OCI-LY7 (cell line): ENCODE data around the gene ABCA7. TPM values are rescaled to one million over a fixed set of nuclear protein-coding genes. Genes with fewer than 3 reads are reported as not detected.

Source experiments
- BruUV-seq: library from RNA; stranded (reverse); fragments of 400-500 nt; replicated peaks from 2 replicates; lab custom pipeline; 2021; lab: Mats Ljungman, UMichigan
- CTCF ChIA-PET: fragments of 300-600 bp; sonication (Branson Sonifier 250); formaldehyde crosslinking; loops from one replicate; lab custom pipeline; 2022; ENCODE audit warnings: antibody characterized with exemption; ENCODE audit not compliant: unreplicated experiment; lab: Charles Lee
- POLR2A ChIA-PET: fragments of 300-600 bp; sonication (Branson Sonifier 250); formaldehyde crosslinking; loops from one replicate; lab custom pipeline; 2022; ENCODE audit warnings: antibody characterized with exemption; lab: Charles Lee
- DNase-seq: peaks from one replicate; pipeline ENCODE4 v3.0.0-alpha.2; 2015; ENCODE audit warnings: low spot score
- H2AFZ ChIP-seq: fragments of 200-600 bp; sonication (generic), shearing (Covaris generic); 2 replicates; pipeline ENCODE4 v1.6.1; 2014; ENCODE audit warnings: mild to moderate bottlenecking, antibody characterized with exemption, low read length, moderate library complexity
- H3K27ac ChIP-seq: fragments of 200-600 bp; sonication (generic); 2 replicates; pipeline ENCODE4 v1.5.1; 2014; ENCODE audit warnings: mixed run types, low read depth, mild to moderate bottlenecking, moderate library complexity, low read length, inconsistent platforms; ENCODE audit not compliant: poor library complexity, severe bottlenecking
- H3K36me3 ChIP-seq: fragments of 200-600 bp; sonication (generic); 2 replicates; pipeline ENCODE4 v1.6.1; 2014; ENCODE audit warnings: mild to moderate bottlenecking, antibody characterized with exemption, low read length, moderate library complexity, mixed read lengths; ENCODE audit not compliant: insufficient read depth
- H3K4me1 ChIP-seq: fragments of 200-600 bp; sonication (generic); 2 replicates; pipeline ENCODE4 v1.5.1; 2014; ENCODE audit warnings: mild to moderate bottlenecking, low read length; ENCODE audit not compliant: insufficient read depth, poor library complexity, severe bottlenecking
- H3K4me2 ChIP-seq: fragments of 200-600 bp; sonication (generic); 2 replicates; pipeline ENCODE4 v1.6.1; 2014; ENCODE audit warnings: mild to moderate bottlenecking, low read length
- H3K4me3 ChIP-seq: fragments of 200-600 bp; sonication (generic); 2 replicates; pipeline ENCODE4 v1.5.1; 2014; ENCODE audit warnings: mild to moderate bottlenecking, low read depth, low read length; ENCODE audit not compliant: poor library complexity, severe bottlenecking
- H3K79me2 ChIP-seq: fragments of 200-600 bp; sonication (generic); 2 replicates; pipeline ENCODE4 v1.6.1; 2016; ENCODE audit warnings: low read depth, mild to moderate bottlenecking, low read length, moderate library complexity, mixed read lengths; ENCODE audit not compliant: insufficient read depth
- H3K9me2 ChIP-seq: fragments of 200-600 bp; sonication (generic); 2 replicates; pipeline ENCODE4 v1.6.1; 2016; ENCODE audit warnings: mild to moderate bottlenecking, low read length, mixed read lengths; ENCODE audit not compliant: insufficient read depth
- H3K9me3 ChIP-seq: fragments of 200-600 bp; sonication (generic); 2 replicates; pipeline ENCODE4 v1.6.1; 2014; ENCODE audit warnings: mild to moderate bottlenecking, mixed run types, low read length, mixed read lengths
- H4K20me1 ChIP-seq: fragments of 200-600 bp; sonication (generic); 2 replicates; pipeline ENCODE4 v1.6.1; 2014; ENCODE audit warnings: mild to moderate bottlenecking, antibody characterized with exemption, low read length, moderate library complexity, mixed read lengths; ENCODE audit not compliant: insufficient read depth
- CTCF ChIP-seq: fragments of 200-600 bp; sonication (generic); conservative IDR thresholded peaks from 2 replicates; pipeline ENCODE4 v1.5.1; 2014; ENCODE audit warnings: mild to moderate bottlenecking, antibody characterized with exemption, low read length, moderate library complexity, mixed read lengths
- EZH2phosphoT487 ChIP-seq: fragments of 200-600 bp; sonication (generic); IDR thresholded peaks from 2 replicates; pipeline ENCODE4 v1.6.1; 2018; ENCODE audit warnings: low read depth, borderline replicate concordance, mild to moderate bottlenecking, mixed run types, antibody characterized with exemption, low read length, moderate library complexity, mixed read lengths
- intact Hi-C: fragments of 100-400 bp; cut with micrococcal nuclease; formaldehyde crosslinking; loops from one replicate; pipeline ENCODE4 v1.10.0; 2022; ENCODE audit not compliant: unreplicated experiment
- total RNA-seq, 2 experiments: library from RNA; depleted of rRNA in 1 of 2; stranded (reverse); fragments of >200 nt in 1 of 2; shearing (Covaris generic) in 1 of 2; gene quantifications; 2 replicates each; pipeline ENCODE4 v1.2.3, GENCODE V29; 2014 to 2022

Gene ABCA7
- total RNA-seq, 2 experiments from 2014 or later: 43.3 to 66.6 TPM

DNA sequence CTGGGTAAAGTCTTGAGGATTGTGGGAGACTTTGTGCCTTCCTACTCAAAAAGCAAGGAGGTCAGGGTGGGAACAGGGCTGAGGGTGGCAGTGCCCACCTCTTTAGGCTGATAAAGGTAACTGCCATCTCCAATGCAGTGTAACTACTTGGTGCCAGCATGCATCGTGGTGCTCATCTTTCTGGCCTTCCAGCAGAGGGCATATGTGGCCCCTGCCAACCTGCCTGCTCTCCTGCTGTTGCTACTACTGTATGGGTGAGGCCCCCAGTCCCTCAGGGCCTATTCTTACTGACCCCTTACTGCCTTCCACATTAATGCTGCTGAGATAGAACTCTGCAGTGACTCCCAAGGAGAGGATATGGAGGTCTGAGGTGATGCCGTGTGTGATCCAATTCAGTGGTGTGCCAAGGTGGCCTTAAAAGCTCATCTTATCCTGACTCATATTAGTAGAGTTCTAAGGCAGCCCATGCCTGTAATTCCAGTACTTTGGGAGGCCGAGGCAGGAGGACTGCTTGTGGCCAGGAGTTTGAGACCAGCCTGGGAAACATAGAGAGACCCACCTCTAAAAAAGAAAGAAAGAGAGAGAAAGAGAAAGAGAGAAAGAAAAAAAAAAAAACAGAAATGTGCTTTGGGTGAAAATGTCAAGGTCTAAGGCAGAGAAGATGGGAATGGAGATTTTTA lies 17.4 kb downstream of the ABCA7 start:
- ChIA-PET CTCF (no interaction called here), POLR2A (interaction anchor here (0.7 to 1.2 kb wide), 2 partner anchors 33 to 187 kb away, joined by 3 read pairs; no protein-coding TSS in a partner anchor)
- Histone ChIP-seq H4K20me1 (no peaks in the 10 kb centered on the region), H3K4me1 (peaks cover 21% of the 10 kb centered on the region), H3K9me3 (no peaks in the 10 kb centered on the region), H3K4me3 (no peak overlapping the region), H3K27ac (peak overlapping the region; percentile 41), H3K79me2 (no peaks in the 10 kb centered on the region), H3K4me2 (no peak overlapping the region), H3K36me3 (peaks cover 18% of the 10 kb centered on the region; the same call in 1 of the 2 replicates), H3K9me2 (no peaks in the 10 kb centered on the region), H2AFZ (no peak overlapping the region)
- peak; percentile 70 for DNase-seq
- intact Hi-C loops: loop anchor here (5.0 kb wide), 1 partner anchor 135 kb away; no protein-coding TSS in a partner anchor
- TF ChIP-seq EZH2phosphoT487: no peak
- peak; percentile 75 for TF ChIP-seq CTCF
- BruUV-seq: no TSS peak

- no peaks in the 10 kb centered on the region for H4K20me1 ChIP-seq
- H3K9me3 ChIP-seq: no peaks in the 10 kb centered on the region
- POLR2A ChIA-PET: interaction anchor here (0.6 to 1.2 kb wide), 2 partner anchors 18 to 187 kb away, joined by 3 read pairs; no protein-coding TSS in a partner anchor
- H3K27ac ChIP-seq: peak overlapping the region; percentile 41
- H3K4me1 ChIP-seq: peaks cover 21% of the 10 kb centered on the region
- CTCF ChIA-PET: no interaction called here
- intact Hi-C loops: loop anchor here (5.0 kb wide), 1 partner anchor 134 kb away; no protein-coding TSS in a partner anchor
- H3K4me2 ChIP-seq: peak overlapping the region; percentile 31
- no TSS peak for BruUV-seq
- DNase-seq: peak; percentile 57
- H2AFZ ChIP-seq: no peak overlapping the region
- no peak overlapping the region for H3K4me3 ChIP-seq
- TF ChIP-seq EZH2phosphoT487 (no peak), CTCF (no peak)
- H3K9me2 ChIP-seq: no peaks in the 10 kb centered on the region
- peaks cover 18% of the 10 kb centered on the region; the same call in 1 of the 2 replicates for H3K36me3 ChIP-seq
- no peaks in the 10 kb centered on the region for H3K79me2 ChIP-seq
Measured at GRCh38 chr19:1058112-1058511, 18.2 kb downstream of the ABCA7 start.

GRCh38 chr19:1060689-1061088 lies 20.8 kb downstream of the ABCA7 start:
- Histone ChIP-seq H3K9me3 (no peaks in the 10 kb centered on the region), H3K27ac (no peak overlapping the region), H3K4me2 (no peak overlapping the region), H3K79me2 (no peaks in the 10 kb centered on the region), H3K4me3 (no peak overlapping the region), H4K20me1 (no peaks in the 10 kb centered on the region), H3K36me3 (peaks cover 7% of the 10 kb centered on the region; the same call in 1 of the 2 replicates), H2AFZ (no peak overlapping the region), H3K4me1 (peaks cover 45% of the 10 kb centered on the region), H3K9me2 (no peaks in the 10 kb centered on the region)
- no TSS peak for BruUV-seq
- ChIA-PET POLR2A (interaction anchor here (0.6 kb wide), 2 partner anchors 13 to 52 kb away, joined by 3 to 6 read pairs; no protein-coding TSS in a partner anchor), CTCF (no interaction called here)
- TF ChIP-seq CTCF: no peak
- no peak for TF ChIP-seq EZH2phosphoT487
- intact Hi-C loops: no loop called here
- no peak for DNase-seq
